HG03575 (cell line): ENCODE measurements around the gene PDS5B.
"Not testable (repeated sequence)": the region's sequence is repeated elsewhere in the genome, so short reads cannot be mapped to it uniquely, and the experiment has no call there.

ENCODE experiments used
- ATAC-seq: cut with Tn5 transposase; IDR thresholded peaks from one replicate; pipeline ENCODE4 v1.9.1; 2021; ENCODE audit not compliant: unreplicated experiment, insufficient number of reproducible peaks, low FRiP score; ENCODE audit errors: extremely low read depth

PDS5B gene, protein sequence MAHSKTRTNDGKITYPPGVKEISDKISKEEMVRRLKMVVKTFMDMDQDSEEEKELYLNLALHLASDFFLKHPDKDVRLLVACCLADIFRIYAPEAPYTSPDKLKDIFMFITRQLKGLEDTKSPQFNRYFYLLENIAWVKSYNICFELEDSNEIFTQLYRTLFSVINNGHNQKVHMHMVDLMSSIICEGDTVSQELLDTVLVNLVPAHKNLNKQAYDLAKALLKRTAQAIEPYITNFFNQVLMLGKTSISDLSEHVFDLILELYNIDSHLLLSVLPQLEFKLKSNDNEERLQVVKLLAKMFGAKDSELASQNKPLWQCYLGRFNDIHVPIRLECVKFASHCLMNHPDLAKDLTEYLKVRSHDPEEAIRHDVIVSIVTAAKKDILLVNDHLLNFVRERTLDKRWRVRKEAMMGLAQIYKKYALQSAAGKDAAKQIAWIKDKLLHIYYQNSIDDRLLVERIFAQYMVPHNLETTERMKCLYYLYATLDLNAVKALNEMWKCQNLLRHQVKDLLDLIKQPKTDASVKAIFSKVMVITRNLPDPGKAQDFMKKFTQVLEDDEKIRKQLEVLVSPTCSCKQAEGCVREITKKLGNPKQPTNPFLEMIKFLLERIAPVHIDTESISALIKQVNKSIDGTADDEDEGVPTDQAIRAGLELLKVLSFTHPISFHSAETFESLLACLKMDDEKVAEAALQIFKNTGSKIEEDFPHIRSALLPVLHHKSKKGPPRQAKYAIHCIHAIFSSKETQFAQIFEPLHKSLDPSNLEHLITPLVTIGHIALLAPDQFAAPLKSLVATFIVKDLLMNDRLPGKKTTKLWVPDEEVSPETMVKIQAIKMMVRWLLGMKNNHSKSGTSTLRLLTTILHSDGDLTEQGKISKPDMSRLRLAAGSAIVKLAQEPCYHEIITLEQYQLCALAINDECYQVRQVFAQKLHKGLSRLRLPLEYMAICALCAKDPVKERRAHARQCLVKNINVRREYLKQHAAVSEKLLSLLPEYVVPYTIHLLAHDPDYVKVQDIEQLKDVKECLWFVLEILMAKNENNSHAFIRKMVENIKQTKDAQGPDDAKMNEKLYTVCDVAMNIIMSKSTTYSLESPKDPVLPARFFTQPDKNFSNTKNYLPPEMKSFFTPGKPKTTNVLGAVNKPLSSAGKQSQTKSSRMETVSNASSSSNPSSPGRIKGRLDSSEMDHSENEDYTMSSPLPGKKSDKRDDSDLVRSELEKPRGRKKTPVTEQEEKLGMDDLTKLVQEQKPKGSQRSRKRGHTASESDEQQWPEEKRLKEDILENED (N-terminal part only)

DNA sequence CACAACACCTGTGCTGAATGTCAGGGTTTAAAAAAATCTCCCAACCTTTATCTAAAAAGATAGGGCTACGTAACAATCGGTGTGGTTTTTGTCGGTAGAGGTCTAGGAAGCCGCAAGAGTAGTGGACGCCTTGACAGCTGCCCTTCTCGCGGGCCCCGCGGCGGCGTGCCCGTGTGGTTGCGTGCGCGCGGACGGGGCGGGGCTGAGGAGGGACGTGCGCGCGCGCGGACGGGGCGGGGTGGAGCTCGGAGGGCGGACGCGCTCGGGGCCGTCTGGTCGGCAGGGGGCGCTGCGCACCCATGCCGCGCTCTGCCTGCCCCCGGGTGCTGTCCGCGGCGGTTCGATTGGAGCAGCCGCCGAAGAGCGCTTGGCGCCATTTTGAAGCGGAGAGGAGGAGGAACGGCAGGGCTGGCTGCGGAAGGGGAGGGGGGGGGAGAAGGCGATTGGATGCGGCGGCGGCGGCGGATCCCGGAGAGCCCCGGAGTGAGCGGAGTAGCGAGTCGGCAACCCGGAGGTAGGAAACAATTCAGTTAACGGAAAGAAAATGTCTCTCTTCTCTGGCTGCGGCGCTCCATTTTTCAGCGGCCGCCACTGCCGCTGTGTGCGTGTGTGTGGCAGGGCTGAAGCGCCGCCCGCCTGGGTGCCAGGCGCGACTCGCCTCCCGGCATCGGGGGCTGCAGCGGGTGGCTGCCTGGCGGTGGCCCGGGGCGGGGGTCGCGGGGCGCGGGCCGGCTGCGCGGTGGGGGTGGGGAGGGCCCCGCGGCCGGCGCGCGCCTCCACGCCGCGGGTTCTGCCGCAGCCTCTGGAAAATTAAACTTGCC, at the start of gene PDS5B:
Gene PDS5B, plus strand, starts transcription at position 373 of the 821 bp plus-strand sequence. CDS start 62,321 bp downstream, outside the sequence.
- ATAC-seq: peak; percentile 52

DNA sequence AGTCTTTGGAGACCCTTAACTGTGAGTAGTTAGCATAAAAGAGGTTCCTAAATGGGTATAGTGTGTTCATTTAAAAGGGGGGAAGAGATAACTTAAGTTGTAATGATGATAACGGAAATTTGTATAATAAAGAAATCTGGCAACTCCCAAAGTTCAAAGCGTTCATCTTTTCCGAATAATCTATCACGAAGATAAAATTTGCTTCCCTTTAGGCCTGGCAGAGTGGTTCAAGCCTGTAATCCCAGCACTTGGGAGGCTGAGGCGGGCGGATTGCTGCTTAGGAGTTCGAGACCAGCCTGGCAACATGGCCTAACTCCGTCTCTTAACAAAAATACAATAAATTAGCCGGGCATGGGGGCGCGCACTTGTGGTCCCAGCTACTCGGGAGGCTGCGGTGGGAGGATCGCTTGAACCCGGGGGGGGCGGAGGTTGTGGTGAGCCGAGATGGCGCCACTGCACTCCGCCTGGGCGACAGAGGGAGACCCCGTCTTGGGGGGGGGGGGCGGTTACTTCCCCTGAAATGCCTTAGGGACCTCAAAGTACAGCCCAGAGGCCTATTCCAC, 48.6 kb upstream of the PDS5B start:
- ATAC-seq: no peak

DNA sequence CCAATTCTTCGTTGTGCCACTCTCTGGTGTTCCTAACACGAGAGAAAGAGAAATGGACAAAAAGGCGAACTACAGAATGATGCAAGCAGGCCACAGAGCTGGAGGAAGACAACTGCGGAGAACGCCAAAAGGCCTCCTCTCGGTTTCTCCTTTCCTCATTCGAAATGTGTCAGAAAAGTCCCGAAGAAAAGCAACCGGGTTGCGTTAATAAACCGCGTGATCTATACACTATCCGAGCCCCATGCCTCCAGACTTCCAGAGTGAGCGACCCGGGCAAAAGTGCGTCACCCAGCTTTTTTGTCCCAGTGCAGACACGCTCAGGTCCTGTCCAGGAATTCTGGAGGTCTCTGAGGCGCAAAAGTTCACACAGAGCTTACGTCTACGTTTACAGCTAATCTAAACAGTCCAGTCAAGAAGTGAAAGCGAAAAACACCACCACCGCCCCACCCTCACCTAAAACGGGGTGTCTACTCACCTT, 48.1 kb upstream of the PDS5B start:
- ATAC-seq: peak; percentile 37

DNA sequence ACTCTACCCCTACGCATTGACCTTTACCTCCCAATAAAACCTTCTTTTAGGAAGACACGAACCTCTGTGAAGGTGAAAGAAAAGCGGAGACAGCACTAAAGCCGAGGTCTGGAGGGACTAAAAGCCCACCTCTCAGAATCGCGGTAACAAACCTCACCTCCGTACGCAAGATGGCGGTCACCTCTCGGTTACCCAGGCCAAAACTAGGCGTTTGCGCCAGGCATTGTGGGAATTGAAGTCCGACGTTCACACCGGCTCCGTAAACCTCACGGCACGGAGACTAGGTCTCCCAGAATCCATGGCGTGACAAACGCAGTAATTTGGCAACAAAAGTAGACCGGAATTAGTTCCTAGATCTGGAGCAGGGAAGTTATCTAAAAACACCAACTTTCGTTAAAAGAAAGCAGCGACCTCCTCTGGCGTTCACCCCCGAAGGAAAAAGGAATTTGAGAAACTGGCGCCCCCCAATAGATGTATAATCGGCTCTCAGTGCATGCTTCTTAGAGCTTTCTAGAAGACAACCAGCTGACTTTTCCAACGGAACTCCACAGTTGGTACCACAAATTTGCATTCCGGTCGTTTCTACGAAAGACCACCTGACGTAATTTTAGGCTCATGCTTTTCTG, 47.5 kb upstream of the PDS5B start, which contains the start of gene N4BP2L2:
Gene N4BP2L2, minus strand, starts transcription at position 175 of the 626 bp plus-strand sequence. CDS start 1,768 bp downstream, outside the sequence.
- ATAC-seq: peak; percentile 81

DNA sequence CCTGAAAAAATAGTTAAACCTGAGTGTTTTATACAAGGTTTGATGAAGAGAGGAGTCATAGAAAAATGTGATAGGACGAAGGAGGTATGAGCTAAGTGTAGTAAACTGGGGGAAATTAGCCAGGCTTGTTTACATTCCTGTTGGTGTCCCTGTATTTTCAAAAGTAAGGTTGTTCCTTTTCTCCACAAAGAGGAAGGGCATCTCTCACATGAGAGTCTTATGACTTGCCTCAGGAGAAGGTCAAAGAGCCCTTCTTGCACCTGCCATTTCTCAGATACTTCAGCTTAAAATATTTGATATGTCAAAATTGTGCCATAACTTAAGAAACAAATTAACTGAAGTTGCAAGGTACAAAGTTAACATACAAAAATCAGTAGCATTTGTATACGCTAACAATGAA, 44.0 kb upstream of the PDS5B start:
- ATAC-seq: no peak

DNA sequence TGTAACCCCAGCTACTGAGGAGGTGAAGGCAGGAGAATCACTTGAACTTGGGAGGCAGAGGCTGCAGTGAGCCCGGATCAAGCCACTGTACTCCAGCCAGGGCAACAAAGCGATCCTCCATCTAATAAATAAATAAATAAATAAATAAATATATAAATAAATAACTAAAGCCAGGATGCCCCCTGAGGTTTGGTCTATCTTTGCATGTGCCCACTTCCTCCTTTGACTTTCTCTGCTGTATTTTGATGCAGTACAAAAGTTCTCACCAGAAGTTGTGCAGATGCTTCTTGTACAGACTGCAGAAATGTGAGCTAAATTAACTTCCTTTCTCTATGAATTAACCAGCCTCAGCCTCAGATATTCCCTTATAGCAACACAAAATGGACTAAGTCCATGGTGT, 41.2 kb upstream of the PDS5B start:
- ATAC-seq: no peak

DNA sequence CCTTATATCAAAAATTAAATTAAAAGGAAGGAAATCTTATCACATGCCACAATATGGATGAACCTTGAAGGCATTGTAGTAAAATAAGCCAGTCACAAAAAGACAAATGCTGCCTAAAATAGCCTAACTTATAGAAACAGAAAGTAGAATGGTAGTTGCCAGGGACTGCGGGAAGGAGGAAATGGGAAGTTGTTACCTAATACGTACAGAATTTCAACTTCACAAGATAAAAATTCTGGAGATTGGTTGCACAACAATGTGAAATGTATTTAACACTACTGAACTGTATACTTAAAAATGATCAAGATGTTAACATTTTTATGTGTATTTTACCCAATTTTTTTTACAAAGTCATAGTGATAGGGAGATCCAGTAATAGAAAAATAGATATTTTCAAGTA, 37.4 kb upstream of the PDS5B start:
- ATAC-seq: no peak

DNA sequence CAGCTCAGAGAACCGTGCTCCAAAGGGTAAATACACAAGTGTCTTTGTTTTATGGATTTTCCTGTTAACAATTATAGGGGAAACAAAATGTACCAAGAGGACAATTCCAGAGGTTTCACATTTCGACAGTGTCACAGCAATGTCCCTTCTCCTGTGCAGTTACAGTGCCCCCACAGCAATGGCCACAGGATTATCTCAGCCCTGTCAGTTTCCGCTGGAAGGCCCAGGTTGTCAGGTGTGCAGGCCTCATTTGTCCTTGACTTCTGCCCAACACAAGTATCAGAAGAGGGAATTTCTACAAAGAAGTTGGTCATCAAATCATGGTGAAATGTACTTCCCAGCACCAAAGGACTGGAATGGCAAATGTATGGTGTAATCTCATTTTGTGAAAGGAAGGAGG, 36.5 kb upstream of the PDS5B start:
- ATAC-seq: no peak

DNA sequence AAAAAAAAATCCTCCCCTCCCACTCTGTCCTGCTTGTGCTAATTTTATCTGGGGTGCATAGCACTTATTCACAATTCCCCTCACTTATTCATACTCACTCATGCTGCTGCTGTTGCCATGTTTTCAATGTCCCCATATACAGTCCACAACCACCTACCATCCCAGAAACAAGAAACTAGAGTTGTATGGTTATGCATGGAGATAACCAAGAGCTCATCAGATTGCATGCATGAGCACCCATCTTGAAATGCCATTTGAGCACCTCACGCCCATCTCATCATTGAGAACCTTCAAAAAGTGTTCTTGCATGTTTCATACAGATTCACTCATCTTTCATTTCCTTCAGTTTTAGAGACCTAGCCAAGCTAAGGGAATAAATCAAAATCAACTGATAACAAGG, 32.5 kb upstream of the PDS5B start:
- no peak for ATAC-seq

DNA sequence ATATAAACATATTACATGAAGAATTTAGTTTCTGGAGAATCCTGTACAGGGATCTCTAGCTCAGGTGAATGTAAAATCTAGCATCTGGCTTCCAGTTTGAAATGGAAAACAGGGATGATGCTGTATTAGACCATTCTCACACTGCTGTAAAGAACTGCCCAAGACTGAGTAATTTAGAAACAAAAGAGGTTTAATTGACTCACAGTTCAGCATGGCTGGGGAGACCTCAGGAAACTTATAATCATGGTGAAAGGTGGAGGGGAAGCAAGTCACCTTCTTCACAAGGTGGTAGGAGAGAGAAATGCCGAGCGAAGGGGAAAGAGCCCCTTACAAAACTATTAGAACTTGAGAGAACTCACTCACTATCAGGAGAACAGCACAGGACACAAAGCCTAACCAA, 30.6 kb upstream of the PDS5B start:
- ATAC-seq: no peak

DNA sequence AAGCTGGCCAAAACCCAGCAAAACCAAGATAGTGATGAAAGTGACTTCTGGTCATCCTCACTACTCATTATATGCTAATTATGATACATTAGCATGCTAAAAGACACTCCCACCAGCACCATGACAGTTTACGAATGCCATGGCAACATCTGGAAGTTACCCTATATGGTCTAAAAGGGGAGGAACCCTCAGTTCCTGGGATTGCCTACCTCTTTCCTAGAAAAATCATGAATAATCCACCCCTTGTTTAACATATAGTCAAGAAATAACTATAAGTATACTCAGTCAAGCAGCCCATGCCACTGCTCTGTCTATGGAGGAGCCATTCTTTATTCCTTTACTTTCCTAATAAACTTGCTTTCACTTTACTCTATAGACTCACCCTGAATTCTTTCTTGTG, 25.4 kb upstream of the PDS5B start:
- not testable (repeated sequence) for ATAC-seq

DNA sequence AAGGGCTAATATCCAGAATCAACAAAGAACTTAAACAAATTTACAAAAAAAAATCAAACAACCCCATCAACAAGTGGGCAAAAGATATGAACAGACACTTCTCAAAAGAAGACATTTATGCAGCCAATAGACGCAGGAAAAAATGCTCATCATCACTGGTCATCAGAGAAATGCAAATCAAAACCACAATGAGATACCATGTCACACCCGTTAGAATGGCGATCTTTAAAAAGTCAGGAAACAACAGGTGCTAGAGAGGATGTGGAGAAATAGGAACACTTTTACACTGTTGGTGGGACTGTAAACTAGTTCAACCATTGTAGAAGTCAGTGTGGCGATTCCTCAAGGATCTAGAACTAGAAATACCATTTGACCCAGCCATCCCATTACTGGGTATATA, 10.6 kb upstream of the PDS5B start:
- ATAC-seq: not testable (repeated sequence)

DNA sequence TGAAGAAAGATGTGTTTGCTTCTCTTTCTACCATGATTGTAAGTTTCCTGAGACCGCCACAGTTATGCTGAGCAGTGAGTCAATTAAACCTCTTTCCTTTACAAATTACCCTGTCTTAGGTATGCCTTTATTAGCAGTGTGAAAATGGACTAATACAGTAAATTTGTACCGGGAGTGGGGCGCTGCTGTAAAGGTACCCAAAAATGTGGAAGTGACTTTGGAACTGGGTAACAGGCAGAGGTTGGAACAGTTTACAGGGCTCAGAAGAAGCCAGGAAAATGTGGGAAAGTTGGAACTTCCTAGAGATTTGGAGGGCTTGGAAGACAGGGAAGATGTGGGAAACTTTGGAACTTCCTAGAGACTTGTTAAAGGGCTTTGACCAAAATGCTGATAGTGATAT, 9.2 kb upstream of the PDS5B start:
- no peak for ATAC-seq

DNA sequence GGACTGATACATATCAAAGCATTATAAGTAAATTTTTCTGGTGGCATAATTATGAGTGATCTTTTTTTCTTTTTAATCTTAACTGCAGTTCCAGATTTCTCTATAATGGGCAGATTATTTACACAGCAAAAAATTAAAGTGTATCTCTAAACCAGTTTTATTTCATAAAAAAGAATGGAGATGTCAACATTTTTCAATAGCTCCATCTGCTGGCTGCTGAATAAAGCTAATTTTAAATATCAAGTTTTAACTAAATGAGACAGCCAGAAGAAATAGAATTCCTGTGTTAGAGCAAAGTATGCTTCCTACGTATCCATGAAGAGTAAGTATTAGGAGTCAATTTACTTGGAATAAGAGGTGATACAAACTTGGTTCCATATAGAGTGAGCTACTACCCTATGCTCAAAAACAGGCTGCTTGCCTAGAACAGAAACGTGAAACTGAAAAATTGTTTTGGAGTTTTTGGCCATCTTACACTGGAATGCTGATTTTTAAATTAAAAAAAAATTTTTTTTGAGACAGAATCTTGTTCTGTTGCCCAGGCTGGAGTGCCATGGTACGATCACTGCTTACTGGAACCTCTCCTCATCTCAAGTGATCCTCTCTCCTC, 5.0 kb upstream of the PDS5B start:
- ATAC-seq: no peak

DNA sequence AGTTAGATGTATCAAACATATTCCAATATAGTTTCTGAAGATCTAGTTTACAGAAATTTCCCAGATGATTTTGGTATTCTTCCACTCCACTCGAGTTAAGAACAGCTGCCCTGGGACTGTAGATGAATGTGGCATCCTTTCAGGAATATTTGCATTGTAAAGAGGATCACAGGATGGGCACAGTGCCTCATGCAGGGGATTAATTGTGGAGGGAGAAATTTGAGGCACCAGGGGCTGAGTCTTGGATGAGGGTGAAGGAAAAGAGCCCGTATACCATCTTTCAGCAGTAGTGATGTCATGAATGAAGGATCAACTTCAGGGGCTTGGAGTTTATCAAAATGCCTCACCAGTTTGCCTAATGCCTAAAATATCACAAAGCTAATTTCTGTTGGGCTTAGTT, 4.0 kb upstream of the PDS5B start:
- no peak for ATAC-seq

DNA sequence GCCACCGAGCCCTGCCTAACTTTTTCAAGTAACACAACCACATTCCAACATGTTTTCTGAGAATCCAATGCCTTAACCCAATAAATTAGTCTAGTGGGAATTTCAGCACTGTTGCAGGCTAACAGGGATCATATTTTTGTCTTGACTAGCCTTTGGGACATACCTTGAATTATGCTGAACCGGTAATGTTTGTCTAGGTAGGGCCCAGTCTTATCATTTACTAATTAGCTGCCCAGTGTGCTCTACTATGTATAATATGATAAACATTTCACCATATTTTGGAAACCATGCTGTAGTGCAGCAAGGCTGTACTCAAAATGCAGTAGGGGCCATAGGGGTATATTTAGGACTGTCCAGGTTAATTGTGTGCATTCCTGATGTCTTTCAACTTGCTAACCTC, 3.3 kb upstream of the PDS5B start:
- ATAC-seq: no peak

DNA sequence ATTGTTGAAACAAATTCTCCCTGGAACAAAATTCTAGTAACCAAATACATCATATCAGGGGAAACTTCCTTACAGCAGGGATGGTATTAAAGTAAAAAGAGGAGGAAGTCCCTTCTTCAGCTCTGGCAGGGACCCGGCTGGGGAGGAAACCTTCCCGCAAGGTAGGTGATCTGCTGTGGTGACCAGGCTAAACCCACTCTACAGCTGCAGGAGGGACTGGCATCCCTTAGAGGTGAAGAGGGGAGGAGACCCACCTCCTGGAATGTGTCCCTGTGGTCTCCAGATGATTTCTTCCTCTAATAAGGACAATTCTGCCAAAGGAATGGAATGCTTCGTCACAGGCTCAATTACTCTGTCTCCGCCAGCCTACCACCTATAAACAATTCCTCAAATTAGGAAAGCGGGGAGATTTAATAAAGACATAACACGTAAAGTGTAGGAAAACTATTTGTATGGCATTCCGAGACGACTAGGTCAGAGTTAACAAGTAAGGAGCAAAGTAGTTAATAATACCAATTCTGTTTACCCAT, 637 bp upstream of the PDS5B start:
- no peak for ATAC-seq
